Measurements from ENCODE around the gene GRK1.
A peak's percentile ranks its signal among the peaks of the same experiment; 100 is the strongest.
"Not testable (repeated sequence)": the region's sequence is repeated elsewhere in the genome, so short reads cannot be mapped to it uniquely, and the experiment has no call there.

The GRK1 gene

DNA sequence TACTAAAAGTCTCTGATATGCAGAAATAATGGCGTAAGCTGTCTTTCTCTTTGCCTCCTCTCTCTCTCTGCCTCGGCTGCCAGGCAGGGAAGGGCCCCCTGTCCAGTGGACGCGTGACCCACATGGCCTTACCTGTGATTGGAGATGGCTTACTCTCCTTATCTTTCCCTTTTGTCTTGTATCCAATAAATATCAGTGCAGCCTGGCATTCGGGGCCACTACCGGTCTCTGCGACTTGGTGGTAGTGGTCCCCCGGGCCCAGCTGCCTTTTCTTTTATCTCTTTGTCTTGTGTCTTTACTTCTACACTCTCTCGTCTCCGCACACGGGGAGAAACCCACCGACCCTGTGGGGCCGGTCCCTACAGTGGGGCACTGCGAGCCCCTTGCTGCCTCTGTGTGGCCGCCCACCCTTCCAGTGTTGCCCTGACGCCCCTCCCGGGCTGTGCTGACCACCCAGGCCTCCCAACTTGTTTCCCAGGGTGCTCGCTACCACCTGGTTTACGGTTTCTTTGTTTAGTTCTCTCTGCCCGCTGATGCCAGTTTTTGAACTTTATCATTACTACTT lies 45.0 kb upstream of the GRK1 start:
- CTCF ChIA-PET; H3K4me3 ChIP-seq (ENCODE audit: control insufficient read depth in 1 of 7, extremely low read depth in 1 of 7, insufficient read depth in 4 of 7, low read depth in 2 of 7, low read length in 6 of 7); H3K27ac ChIP-seq (ENCODE audit: insufficient read depth in 1 of 2, low read depth in 1 of 2, low read length in 2 of 2, poor library complexity in 1 of 2, severe bottlenecking in 2 of 2); DNase-seq; POLR2A ChIA-PET; H3K9me3 ChIP-seq (ENCODE audit: control extremely low read depth in 1 of 5, control insufficient read depth in 4 of 5, insufficient read depth in 2 of 5, low read depth in 1 of 5, low read length in 4 of 5); H3K4me1 ChIP-seq (ENCODE audit: control extremely low read depth in 1 of 4, control insufficient read depth in 4 of 4, insufficient read depth in 4 of 4, low read length in 3 of 4); H3K27me3 ChIP-seq (replicated peaks in 2 of 5; ENCODE audit: control insufficient read depth in 4 of 5, insufficient read depth in 5 of 5, low read length in 4 of 5): not testable (repeated sequence)
- H3K36me3 ChIP-seq (ENCODE audit: control insufficient read depth in 4 of 4, insufficient read depth in 4 of 4, low read length in 3 of 4), result peaks cover 3 to 55% (median 17%) of the 10 kb centered on the region in 4 experiments
- 98% methylated on average over 19 of the region's 20 CpGs for WGBS (ENCODE audit: insufficient coverage)

- 98% methylated on average over 28 of the region's 29 CpGs for WGBS (ENCODE audit: insufficient coverage)
- H3K36me3 ChIP-seq (ENCODE audit: control insufficient read depth in 4 of 4, insufficient read depth in 4 of 4, low read length in 3 of 4), result peaks cover 3 to 60% (median 16%) of the 10 kb centered on the region in 4 experiments
- no peaks in the 10 kb centered on the region for H3K9me3 ChIP-seq (ENCODE audit: control extremely low read depth in 1 of 5, control insufficient read depth in 4 of 5, insufficient read depth in 2 of 5, low read depth in 1 of 5, low read length in 4 of 5)
- no peak for DNase-seq
- no peak overlapping the region for H3K4me3 ChIP-seq (ENCODE audit: control insufficient read depth in 1 of 7, extremely low read depth in 1 of 7, insufficient read depth in 4 of 7, low read depth in 2 of 7, low read length in 6 of 7)
- ChIA-PET POLR2A (no interaction called here), CTCF (no interaction called here)
- H3K27me3 ChIP-seq (replicated peaks in 2 of 5; ENCODE audit: control insufficient read depth in 4 of 5, insufficient read depth in 5 of 5, low read length in 4 of 5), result no peaks in the 10 kb centered on the region
- H3K4me1 ChIP-seq (ENCODE audit: control extremely low read depth in 1 of 4, control insufficient read depth in 4 of 4, insufficient read depth in 4 of 4, low read length in 3 of 4), result no peaks in the 10 kb centered on the region
- H3K27ac ChIP-seq (ENCODE audit: insufficient read depth in 1 of 2, low read depth in 1 of 2, low read length in 2 of 2, poor library complexity in 1 of 2, severe bottlenecking in 2 of 2), result no peak overlapping the region
Observed at GRCh38 chr13:113622791-113623490, 44.1 kb upstream of the GRK1 start.

DNA sequence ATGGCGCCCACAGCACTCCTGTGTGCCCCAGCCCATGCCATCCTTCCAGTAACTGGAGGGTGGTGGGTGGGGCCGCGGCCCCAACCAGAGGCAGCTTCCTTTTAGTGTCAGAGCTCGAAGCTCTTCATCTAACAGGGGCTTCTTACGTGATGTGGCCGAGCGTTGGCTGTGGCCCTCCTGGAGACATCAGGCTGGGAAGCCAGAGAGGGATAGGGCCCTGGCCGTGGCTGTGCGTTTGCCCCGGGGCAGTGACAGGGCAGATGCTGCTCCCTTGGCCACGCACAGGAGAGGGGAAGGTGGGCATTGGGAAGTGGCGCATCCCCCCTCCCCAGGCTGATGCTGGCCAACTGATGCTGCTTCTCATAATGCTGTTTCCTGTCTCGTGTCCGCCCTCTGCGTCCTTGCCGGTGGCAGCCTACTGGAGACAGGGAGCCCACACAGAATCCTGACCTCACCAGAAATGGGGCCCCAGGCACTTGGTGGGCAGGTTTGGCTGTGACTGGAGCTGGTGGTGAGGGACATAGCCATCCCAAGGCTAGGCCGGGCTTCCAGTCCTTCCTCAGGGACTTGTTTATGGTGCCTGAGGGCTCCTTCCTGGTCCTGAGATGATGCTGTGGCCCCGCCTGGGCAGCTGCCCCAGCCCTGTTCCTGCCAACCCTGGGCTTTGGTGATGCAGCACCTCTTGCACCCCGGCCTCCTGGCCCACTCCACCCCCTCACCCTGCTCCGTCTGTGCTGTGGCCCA lies 43.4 kb upstream of the GRK1 start:
- POLR2A ChIA-PET, result no interaction called here
- WGBS (ENCODE audit: insufficient coverage), result 95% methylated on average over 15 of the region's 20 CpGs
- Histone ChIP-seq H3K27me3 (replicated peaks in 2 of 5; ENCODE audit: control insufficient read depth in 4 of 5, insufficient read depth in 5 of 5, low read length in 4 of 5) (no peaks in the 10 kb centered on the region), H3K4me1 (ENCODE audit: control extremely low read depth in 1 of 4, control insufficient read depth in 4 of 4, insufficient read depth in 4 of 4, low read length in 3 of 4) (no peaks in the 10 kb centered on the region), H3K9me3 (ENCODE audit: control extremely low read depth in 1 of 5, control insufficient read depth in 4 of 5, insufficient read depth in 2 of 5, low read depth in 1 of 5, low read length in 4 of 5) (no peaks in the 10 kb centered on the region), H3K4me3 (ENCODE audit: control insufficient read depth in 1 of 7, extremely low read depth in 1 of 7, insufficient read depth in 4 of 7, low read depth in 2 of 7, low read length in 6 of 7) (no peak overlapping the region), H3K36me3 (ENCODE audit: control insufficient read depth in 4 of 4, insufficient read depth in 4 of 4, low read length in 3 of 4) (peaks cover 3 to 62% (median 20%) of the 10 kb centered on the region in 4 experiments), H3K27ac (ENCODE audit: insufficient read depth in 1 of 2, low read depth in 1 of 2, low read length in 2 of 2, poor library complexity in 1 of 2, severe bottlenecking in 2 of 2) (no peak overlapping the region)
- CTCF ChIA-PET, result no interaction called here
- peak in 2 of 3 donors; percentile 38 to 48 for DNase-seq

- DNase-seq, result no peak
- ChIA-PET POLR2A (no interaction called here), CTCF (no interaction called here)
- 98% methylated on average over 9 of the region's 9 CpGs for WGBS (ENCODE audit: insufficient coverage)
- Histone ChIP-seq H3K36me3 (ENCODE audit: control insufficient read depth in 4 of 4, insufficient read depth in 4 of 4, low read length in 3 of 4) (peaks cover 3 to 64% (median 23%) of the 10 kb centered on the region in 4 experiments), H3K27ac (ENCODE audit: insufficient read depth in 1 of 2, low read depth in 1 of 2, low read length in 2 of 2, poor library complexity in 1 of 2, severe bottlenecking in 2 of 2) (no peak overlapping the region), H3K9me3 (ENCODE audit: control extremely low read depth in 1 of 5, control insufficient read depth in 4 of 5, insufficient read depth in 2 of 5, low read depth in 1 of 5, low read length in 4 of 5) (no peaks in the 10 kb centered on the region), H3K4me3 (ENCODE audit: control insufficient read depth in 1 of 7, extremely low read depth in 1 of 7, insufficient read depth in 4 of 7, low read depth in 2 of 7, low read length in 6 of 7) (no peak overlapping the region), H3K27me3 (replicated peaks in 2 of 5; ENCODE audit: control insufficient read depth in 4 of 5, insufficient read depth in 5 of 5, low read length in 4 of 5) (no peaks in the 10 kb centered on the region), H3K4me1 (ENCODE audit: control extremely low read depth in 1 of 4, control insufficient read depth in 4 of 4, insufficient read depth in 4 of 4, low read length in 3 of 4) (no peaks in the 10 kb centered on the region)
Observed at GRCh38 chr13:113624235-113624587, 42.8 kb upstream of the GRK1 start.

DNA sequence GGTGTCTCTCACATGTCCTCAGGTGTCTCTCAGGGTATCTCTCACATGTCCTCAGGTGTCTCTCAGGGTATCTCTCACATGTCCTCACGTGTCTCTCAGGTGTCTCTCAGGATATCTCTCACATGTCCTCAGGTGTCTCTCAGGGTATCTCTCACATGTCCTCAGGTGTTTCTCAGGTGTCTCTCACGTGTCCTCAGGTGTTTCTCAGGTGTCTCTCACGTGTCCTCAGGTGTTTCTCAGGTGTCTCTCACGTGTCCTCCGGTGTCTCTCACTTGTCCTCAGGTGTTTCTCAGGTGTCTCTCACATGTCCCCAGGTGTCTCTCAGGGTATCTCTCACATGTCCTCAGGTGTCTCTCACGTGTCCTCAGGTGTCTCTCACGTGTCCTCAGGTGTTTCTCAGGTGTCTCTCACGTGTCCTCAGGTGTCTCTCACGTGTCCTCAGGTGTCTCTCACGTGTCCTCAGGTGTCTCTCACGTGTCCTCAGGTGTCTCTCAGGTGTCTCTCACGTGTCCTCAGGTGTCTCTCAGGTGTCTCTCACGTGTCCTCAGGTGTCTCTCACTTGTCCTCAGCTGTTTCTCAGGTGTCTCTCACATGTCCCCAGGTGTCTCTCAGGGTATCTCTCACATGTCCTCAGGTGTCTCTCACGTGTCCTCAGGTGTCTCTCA lies 42.2 kb upstream of the GRK1 start:
- H3K4me3 ChIP-seq (ENCODE audit: control insufficient read depth in 1 of 7, extremely low read depth in 1 of 7, insufficient read depth in 4 of 7, low read depth in 2 of 7, low read length in 6 of 7); H3K4me1 ChIP-seq (ENCODE audit: control extremely low read depth in 1 of 4, control insufficient read depth in 4 of 4, insufficient read depth in 4 of 4, low read length in 3 of 4); CTCF ChIA-PET; DNase-seq; POLR2A ChIA-PET; H3K9me3 ChIP-seq (ENCODE audit: control extremely low read depth in 1 of 5, control insufficient read depth in 4 of 5, insufficient read depth in 2 of 5, low read depth in 1 of 5, low read length in 4 of 5); H3K27ac ChIP-seq (ENCODE audit: insufficient read depth in 1 of 2, low read depth in 1 of 2, low read length in 2 of 2, poor library complexity in 1 of 2, severe bottlenecking in 2 of 2); H3K27me3 ChIP-seq (replicated peaks in 2 of 5; ENCODE audit: control insufficient read depth in 4 of 5, insufficient read depth in 5 of 5, low read length in 4 of 5): not testable (repeated sequence)
- 96% methylated on average over 13 of the region's 14 CpGs for WGBS (ENCODE audit: insufficient coverage)
- H3K36me3 ChIP-seq (ENCODE audit: control insufficient read depth in 4 of 4, insufficient read depth in 4 of 4, low read length in 3 of 4), result peaks cover 3 to 65% (median 26%) of the 10 kb centered on the region in 4 experiments

GRCh38 chr13:113625965-113626721 lies 40.9 kb upstream of the GRK1 start:
- ChIA-PET POLR2A (no interaction called here), CTCF (no interaction called here)
- Histone ChIP-seq H3K27ac (ENCODE audit: insufficient read depth in 1 of 2, low read depth in 1 of 2, low read length in 2 of 2, poor library complexity in 1 of 2, severe bottlenecking in 2 of 2) (no peak overlapping the region), H3K9me3 (ENCODE audit: control extremely low read depth in 1 of 5, control insufficient read depth in 4 of 5, insufficient read depth in 2 of 5, low read depth in 1 of 5, low read length in 4 of 5) (no peaks in the 10 kb centered on the region), H3K4me1 (ENCODE audit: control extremely low read depth in 1 of 4, control insufficient read depth in 4 of 4, insufficient read depth in 4 of 4, low read length in 3 of 4) (no peaks in the 10 kb centered on the region), H3K27me3 (replicated peaks in 2 of 5; ENCODE audit: control insufficient read depth in 4 of 5, insufficient read depth in 5 of 5, low read length in 4 of 5) (no peaks in the 10 kb centered on the region), H3K4me3 (ENCODE audit: control insufficient read depth in 1 of 7, extremely low read depth in 1 of 7, insufficient read depth in 4 of 7, low read depth in 2 of 7, low read length in 6 of 7) (no peak overlapping the region), H3K36me3 (ENCODE audit: control insufficient read depth in 4 of 4, insufficient read depth in 4 of 4, low read length in 3 of 4) (peaks cover 6 to 73% (median 28%) of the 10 kb centered on the region in 4 experiments)
- peak in 2 of 3 donors; percentile 48 to 52 for DNase-seq
- WGBS (ENCODE audit: insufficient coverage), result 95% methylated on average over 15 of the region's 24 CpGs

Data from common myeloid progenitor, CD34-positive (primary cell).